ENCODE results near the gene GAGE10.
A peak's percentile ranks its signal among the peaks of the same experiment; 100 is the strongest.
"Not testable (repeated sequence)": the region's sequence is repeated elsewhere in the genome, so short reads cannot be mapped to it uniquely, and the experiment has no call there.

Gene GAGE10

GRCh38 chrX:49330421-49330820 is 27.0 kb downstream of the GAGE10 start:
- not testable (repeated sequence) for DNase-seq

GRCh38 chrX:49331282-49331681 is 27.8 kb downstream of the GAGE10 start, which contains the start of gene GAGE13:
Gene GAGE13, plus strand, starts transcription at chrX:49331582. Its CDS starts 1,156 bp downstream, at chrX:49332738.
- DNase-seq, result not testable (repeated sequence)

- DNase-seq, result not testable (repeated sequence)
These were observed 28.4 kb downstream of the GAGE10 start for GRCh38 chrX:49331841-49332240.

- not testable (repeated sequence) for DNase-seq
These were observed 38.0 kb downstream of the GAGE10 start for GRCh38 chrX:49341449-49341848.

- DNase-seq, result not testable (repeated sequence)
These were observed 41.2 kb downstream of the GAGE10 start for GRCh38 chrX:49344496-49345175.

GRCh38 chrX:49345402-49345801 is 42.0 kb downstream of the GAGE10 start:
- DNase-seq, result not testable (repeated sequence)

- DNase-seq, result peak in 1 of 2 donors; percentile 36
These were observed 42.7 kb downstream of the GAGE10 start for GRCh38 chrX:49346150-49346549.

Data from stimulated activated CD4-positive, alpha-beta T cell treated with anti-CD3 and anti-CD28 coated beads, Interleukin-2, amount 100 ng/mL, for 24 hours (primary cell).